ENCODE measurements around the gene KCNJ10.

DNA sequence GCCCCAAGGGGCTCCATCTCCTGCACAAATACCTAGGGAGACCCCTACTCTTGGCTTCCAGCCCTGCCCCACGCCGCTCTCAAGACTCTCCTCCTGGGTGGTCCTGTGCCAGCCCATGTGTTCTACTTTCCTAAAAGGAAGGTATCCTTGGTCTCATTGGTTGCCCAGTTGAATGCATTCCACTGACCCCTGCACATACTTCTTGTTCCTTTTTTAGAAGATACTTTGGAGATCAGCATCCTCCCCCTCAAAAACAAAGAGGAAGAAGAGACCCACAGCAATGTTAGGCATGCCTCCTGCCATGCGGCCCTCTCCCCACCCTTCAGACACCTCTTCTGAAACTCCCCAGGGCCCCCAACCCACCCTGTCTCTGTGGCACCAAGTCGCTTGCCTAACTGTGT, 120.0 kb downstream of the KCNJ10 start:
- TF ChIP-seq CTCF (IDR thresholded peaks at IDR 0.05; ENCODE audit: low read length), result no peak
- TF ChIP-seq EZH2 (IDR thresholded peaks at IDR 0.05; ENCODE audit: borderline replicate concordance, low read length), result no peak
